ENCODE data around the gene RAB11A. TPM values are rescaled to one million over a fixed set of nuclear protein-coding genes. Genes with fewer than 3 reads are reported as not detected.

The RAB11A gene
- total and polyA plus RNA-seq, 9 of the 15 experiments (the other 6 are each of a cell fraction or from before 2014, with no cell fraction given): 129 to 369 (median 245) TPM

GRCh38 chr15:65917407-65917756, 48.1 kb downstream of the RAB11A start:
- H3K36me3 ChIP-seq (ENCODE audit: control insufficient read depth, insufficient read depth, low read length): peaks cover 4% of the 10 kb centered on the region; the same call in 1 of the 3 replicates
- H3K27ac ChIP-seq (ENCODE audit: extremely low read depth, low read depth, low read length): no peak overlapping the region
- no peak for TF ChIP-seq SLC30A9 (CRISPR knock-in tag; IDR thresholded peaks at IDR 0.05)
- no peak for TF ChIP-seq THRAP3 (IDR thresholded peaks at IDR 0.05; ENCODE audit: borderline replicate concordance)
- no peak for TF ChIP-seq ADNP (tag; IDR thresholded peaks at IDR 0.05)
- TF ChIP-seq ZNF584 (CRISPR knock-in tag; IDR thresholded peaks at IDR 0.05; ENCODE audit: low read depth): no peak
- no peak for TF ChIP-seq FOXK1 (CRISPR knock-in tag; IDR thresholded peaks at IDR 0.05; ENCODE audit: borderline replicate concordance)
- no peak for TF ChIP-seq BRD9 (IDR thresholded peaks at IDR 0.05; ENCODE audit: low read depth, partially characterized antibody)
- TF ChIP-seq RHOXF2B (CRISPR knock-in tag; conservative IDR thresholded peaks at IDR 0.05): no peak
- no peak for TF ChIP-seq ZNF347 (CRISPR knock-in tag; IDR thresholded peaks at IDR 0.05; ENCODE audit: low read depth)
- TF ChIP-seq CC2D1A (IDR thresholded peaks at IDR 0.05): no peak
- TF ChIP-seq TEAD2 (tag; IDR thresholded peaks at IDR 0.05): no peak
- TF ChIP-seq NEUROD1 (IDR thresholded peaks at IDR 0.05; ENCODE audit: borderline replicate concordance, low read depth, low read length, partially characterized antibody): no peak
- TF ChIP-seq CBFB (CRISPR knock-in tag; IDR thresholded peaks at IDR 0.05): no peak
- no peak for TF ChIP-seq TFE3 (CRISPR knock-in tag; IDR thresholded peaks at IDR 0.05)
- no peak for TF ChIP-seq ZNF395 (CRISPR knock-in tag; IDR thresholded peaks at IDR 0.05)
- no peak for TF ChIP-seq RBBP5 (IDR thresholded peaks at IDR 0.05; ENCODE audit: borderline replicate concordance, insufficient read depth, low read length, poor library complexity, severe bottlenecking)
- no peak for TF ChIP-seq IFI16 (CRISPR knock-in tag; IDR thresholded peaks at IDR 0.05)
- TF ChIP-seq ZNF217 (CRISPR knock-in tag; IDR thresholded peaks at IDR 0.05): no peak
- ChIA-PET CTCF (ENCODE audit: low intra/inter-chr PET ratio) (no interaction called here), POLR2A (no interaction called here)
- no peak overlapping the region for H3K4me3 ChIP-seq
- H3K79me2 ChIP-seq (ENCODE audit: control insufficient read depth, insufficient read depth, low read length): no peaks in the 10 kb centered on the region
- no peaks in the 10 kb centered on the region for H3K27me3 ChIP-seq (ENCODE audit: control insufficient read depth in 2 of 2, insufficient read depth in 2 of 2, low read length in 2 of 2)
- H2AFZ ChIP-seq (ENCODE audit: low read depth, low read length): no peak overlapping the region
- DNase-seq (ENCODE audit: extremely low read depth in 1 of 4, low spot score in 3 of 4) (no peak), FAIRE-seq (no peak), ATAC-seq (no peak)
- no peak overlapping the region for H3K9ac ChIP-seq (ENCODE audit: insufficient read depth in 1 of 2, low read depth in 2 of 2, low read length in 2 of 2)
- WGBS (ENCODE audit: insufficient coverage, low coverage, missing lambda C conversion rate): 14% methylated on average over 2 of the region's 3 CpGs
- H3K4me1 ChIP-seq (replicated peaks in 1 of 2; ENCODE audit: control insufficient read depth in 2 of 2, insufficient read depth in 2 of 2, low read length in 2 of 2): peaks cover 0 to 7% of the 10 kb centered on the region in 2 experiments; a peak in 2 of 5 replicates
- H3K9me1 ChIP-seq (ENCODE audit: control insufficient read depth, insufficient read depth, low read length): peaks cover 9% of the 10 kb centered on the region
- no TSS peak for BruUV-seq (replicated peaks)
- H4K20me1 ChIP-seq (replicated peaks; ENCODE audit: control insufficient read depth, insufficient read depth, low read length): no peaks in the 10 kb centered on the region; the same call in none of the 2 replicates
- no peaks in the 10 kb centered on the region for H3K9me3 ChIP-seq (replicated peaks; ENCODE audit: control insufficient read depth, insufficient read depth, low read depth, low read length)
- in situ Hi-C loops (cut with MboI): no loop called here
- H3K4me2 ChIP-seq (ENCODE audit: insufficient read depth, low read length): no peak overlapping the region
- intact Hi-C loops (cut with micrococcal nuclease): no loop called here

Measured in K562 (cell line).